ENCODE results near the gene SERINC1.

GRCh38 chr6:122416825-122417224, 54.8 kb downstream of the SERINC1 start:
- TF ChIP-seq POLR2A (IDR thresholded peaks at IDR 0.05; ENCODE audit: extremely low read depth, insufficient read length), result no peak
- TF ChIP-seq CTCF (IDR thresholded peaks at IDR 0.05; ENCODE audit: low read depth, low read length), result no peak

All from NB4 (cell line).